B cell (primary cell): ENCODE results near the gene SGPP2. TPM values are rescaled to one million over a fixed set of nuclear protein-coding genes. Genes with fewer than 3 reads are reported as not detected.

ENCODE experiments used
- ATAC-seq: fragments of 200-7000 bp; cut with Tn5 transposase; one replicate; pipeline ENCODE4 v1.10.0; 2021; ENCODE audit warnings: low read depth, mild to moderate bottlenecking, moderate number of reproducible peaks, moderate library complexity
- CTCF ChIA-PET: fragments of 350-600 bp; sonication (Branson Sonifier 250); formaldehyde crosslinking; loops from one replicate; lab custom pipeline; 2021; ENCODE audit warnings: antibody characterized with exemption, inconsistent platforms; lab: Charles Lee
- POLR2A ChIA-PET: fragments of 350-600 bp; sonication (Branson Sonifier 250); formaldehyde crosslinking; loops from one replicate; lab custom pipeline; 2021; ENCODE audit warnings: antibody characterized with exemption; lab: Charles Lee
- DNase-seq: peaks from one replicate; pipeline ENCODE4 v3.0.0; 2013
- H2AFZ ChIP-seq: 2 replicates; pipeline ENCODE4 v1.6.1; 2012; ENCODE audit warnings: mild to moderate bottlenecking, low read depth, low read length; ENCODE audit not compliant: insufficient read depth, poor library complexity, severe bottlenecking
- H3K27ac ChIP-seq, 2 donors: 1 replicate in 1 of 2; 2 replicates in 1 of 2; pipeline ENCODE4 v1.5.1; 2012 to 2013; ENCODE audit warnings: low read length in 2 of 2, mild to moderate bottlenecking in 2 of 2, moderate library complexity in 1 of 2
- H3K27me3 ChIP-seq, 4 experiments: fragments of 200-600 bp in 1 of 4; sonication (generic) in 1 of 4; replicated peaks in 1 of 4; 1 replicate in 2 of 4; 2 replicates in 2 of 4; pipeline versions ENCODE4 v1.6.1 to v1.7.0; 2013 to 2016; ENCODE audit warnings: low read length in 3 of 4, mild to moderate bottlenecking in 2 of 4, mixed read lengths in 1 of 4, moderate library complexity in 1 of 4; ENCODE audit not compliant: insufficient read depth in 4 of 4, control insufficient read depth in 3 of 4; ENCODE audit errors: control extremely low read depth in 1 of 4
- H3K36me3 ChIP-seq, 2 experiments: replicated peaks in 1 of 2; 1 replicate in 1 of 2; 2 replicates in 1 of 2; pipeline versions ENCODE4 v1.6.1 to v1.7.1; 2013; ENCODE audit warnings: low read length in 1 of 2; ENCODE audit not compliant: insufficient read depth in 2 of 2, control insufficient read depth in 1 of 2; ENCODE audit errors: control extremely low read depth in 1 of 2, extremely low read depth in 1 of 2
- H3K4me1 ChIP-seq, 2 donors: fragments of 200-600 bp in 1 of 2; sonication (generic) in 1 of 2; 1 replicate in 1 of 2; 2 replicates in 1 of 2; pipeline versions ENCODE4 v1.5.1 to v1.6.1; 2013 to 2017; ENCODE audit warnings: low read length in 2 of 2; ENCODE audit not compliant: control insufficient read depth in 2 of 2, insufficient read depth in 2 of 2
- H3K4me2 ChIP-seq: replicated peaks from 2 replicates; pipeline ENCODE3; 2012; ENCODE audit warnings: mild to moderate bottlenecking, low read depth, low read length; ENCODE audit not compliant: poor library complexity, severe bottlenecking
- H3K4me3 ChIP-seq, 5 experiments: fragments of 200-600 bp in 1 of 5; sonication (generic) in 1 of 5; 1 replicate in 3 of 5; 2 replicates in 2 of 5; pipeline versions ENCODE4 v1.5.1 to v1.7.0; 2011 to 2016; ENCODE audit warnings: low read length in 4 of 5, mild to moderate bottlenecking in 4 of 5, low read depth in 2 of 5, control low read depth in 1 of 5, moderate library complexity in 1 of 5; ENCODE audit not compliant: insufficient read depth in 1 of 5; ENCODE audit errors: control extremely low read depth in 1 of 5, extremely low read depth in 1 of 5
- H3K79me2 ChIP-seq: fragments of 200-600 bp; sonication (generic); one replicate; pipeline ENCODE4 v1.6.0; 2016; ENCODE audit warnings: low read length; ENCODE audit not compliant: control insufficient read depth, insufficient read depth
- H3K9ac ChIP-seq: fragments of 200-600 bp; sonication (generic); 2 replicates; pipeline ENCODE4 v1.6.1; 2017; ENCODE audit warnings: mild to moderate bottlenecking, low read length, moderate library complexity
- H3K9me3 ChIP-seq, 3 donors: one replicate each; pipeline versions ENCODE4 v1.6.1 to v1.7.1; 2013; ENCODE audit warnings: low read length in 2 of 3; ENCODE audit not compliant: control insufficient read depth in 2 of 3, insufficient read depth in 1 of 3; ENCODE audit errors: control extremely low read depth in 1 of 3
- H4K20me1 ChIP-seq: 2 replicates; pipeline ENCODE4 v1.6.0; 2012; ENCODE audit warnings: mild to moderate bottlenecking, low read length; ENCODE audit not compliant: insufficient read depth, control insufficient read depth, poor library complexity, severe bottlenecking
- H3K27ac Mint-ChIP-seq: one replicate; pipeline ENCODE4 v1.8.0; 2021; ENCODE audit warnings: mixed read lengths
- H3K27me3 Mint-ChIP-seq: one replicate; pipeline ENCODE4 v1.8.0; 2021; ENCODE audit warnings: mixed read lengths
- H3K4me1 Mint-ChIP-seq: one replicate; pipeline ENCODE4 v1.8.0; 2021; ENCODE audit warnings: mixed read lengths
- H3K4me3 Mint-ChIP-seq: one replicate; pipeline ENCODE4 v1.8.0; 2021; ENCODE audit warnings: mixed read lengths
- H3K9me3 Mint-ChIP-seq: one replicate; pipeline ENCODE4 v1.8.0; 2022; ENCODE audit warnings: mixed read lengths; ENCODE audit not compliant: insufficient read depth
- EZH2 ChIP-seq: IDR thresholded peaks from 2 replicates; pipeline ENCODE4 v1.6.1; 2012; ENCODE audit warnings: borderline replicate concordance, low read depth, mild to moderate bottlenecking, moderate library complexity, low read length; ENCODE audit not compliant: insufficient read depth, poor library complexity, severe bottlenecking
- WGBS: methylation state at CpG from one replicate; pipeline ENCODE4 v1.1.5; 2013; ENCODE audit warnings: missing lambda C conversion rate; ENCODE audit not compliant: insufficient coverage; 5-methylcytosine and 5-hydroxymethylcytosine counted together
- intact Hi-C: fragments of 100-400 bp; cut with micrococcal nuclease; formaldehyde crosslinking; loops from one replicate; pipeline ENCODE4 v1.10.0; 2022
- polyA plus RNA-seq: library from polyadenylated mRNA; depleted of rRNA; stranded (reverse); fragments of >200 nt; gene quantifications from 2 replicates; pipeline ENCODE4 v1.2.3, GENCODE V29; 2012
- total RNA-seq, 2 donors: library from RNA; stranded (reverse); fragments of 120-200 nt in 1 of 2; gene quantifications; 1 replicate in 1 of 2; 2 replicates in 1 of 2; pipeline versions ENCODE4 v1.2.3 to v1.2.4, GENCODE V29; 2013 to 2022
- TF ChIP-seq, protein P1 (sequence below): fragments of 200-600 bp; IDR thresholded peaks from one replicate; pipeline ENCODE4 v1.8.0; 2022; ENCODE audit warnings: antibody characterized with exemption, mild to moderate bottlenecking

Gene SGPP2
- total and polyA plus RNA-seq, 2 donors (not counting 1 experiment from before 2014, with no cell fraction given): 1.5 to 7.7 TPM

DNA sequence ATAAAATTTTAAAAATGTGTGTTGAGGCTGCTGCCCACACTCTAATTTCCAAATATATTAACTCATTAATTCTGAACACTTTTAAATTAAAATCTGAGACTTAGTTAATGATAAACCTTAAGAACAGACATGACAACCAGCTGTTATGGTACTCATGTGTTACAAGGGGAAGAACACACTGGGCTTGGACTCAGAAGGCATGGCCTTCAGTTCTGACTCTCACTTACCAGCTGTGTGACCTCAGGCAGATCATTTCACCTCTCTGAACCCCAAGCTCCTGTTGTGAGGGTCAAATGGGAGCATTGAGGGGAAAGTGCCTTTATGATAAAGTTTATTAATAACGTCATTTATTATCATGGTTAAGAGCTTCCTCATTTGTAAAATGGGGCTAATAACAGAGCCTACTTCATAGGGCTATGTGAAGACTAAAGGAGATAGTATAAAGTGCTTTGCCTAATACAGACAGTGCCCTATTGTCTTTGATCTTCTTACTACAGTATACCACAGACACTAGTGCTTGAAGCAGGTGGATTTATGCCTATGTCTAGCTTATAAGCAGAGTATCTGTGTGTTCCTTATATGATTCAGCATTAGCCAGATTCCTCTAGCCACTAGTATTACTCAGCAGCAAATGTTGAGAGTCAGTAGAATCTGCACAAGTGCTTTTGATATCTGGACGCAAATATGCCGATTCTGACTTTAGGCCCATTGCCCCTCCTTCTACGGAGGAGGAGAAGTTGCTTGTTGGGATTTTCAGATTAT, 99.6 kb downstream of the SGPP2 start:
- POLR2A ChIA-PET: no interaction called here
- H3K4me1 ChIP-seq: no peaks in the 10 kb centered on the region
- H4K20me1 ChIP-seq: no peaks in the 10 kb centered on the region
- no peaks in the 10 kb centered on the region for H3K27me3 ChIP-seq
- H2AFZ ChIP-seq: no peak overlapping the region
- H3K79me2 ChIP-seq: no peaks in the 10 kb centered on the region
- H3K27ac ChIP-seq: no peak overlapping the region
- DNase-seq: no peak
- intact Hi-C loops: no loop called here
- H3K9ac ChIP-seq: no peak overlapping the region
- Mint-ChIP-seq H3K4me3 (no peak overlapping the region), H3K27me3 (no peaks in the 10 kb centered on the region), H3K27ac (no peak overlapping the region), H3K9me3 (peaks cover 5% of the 10 kb centered on the region), H3K4me1 (no peaks in the 10 kb centered on the region)
- no peaks in the 10 kb centered on the region for H3K36me3 ChIP-seq
- no peak for ATAC-seq
- no peak overlapping the region for H3K4me2 ChIP-seq
- TF ChIP-seq, protein P1, sequence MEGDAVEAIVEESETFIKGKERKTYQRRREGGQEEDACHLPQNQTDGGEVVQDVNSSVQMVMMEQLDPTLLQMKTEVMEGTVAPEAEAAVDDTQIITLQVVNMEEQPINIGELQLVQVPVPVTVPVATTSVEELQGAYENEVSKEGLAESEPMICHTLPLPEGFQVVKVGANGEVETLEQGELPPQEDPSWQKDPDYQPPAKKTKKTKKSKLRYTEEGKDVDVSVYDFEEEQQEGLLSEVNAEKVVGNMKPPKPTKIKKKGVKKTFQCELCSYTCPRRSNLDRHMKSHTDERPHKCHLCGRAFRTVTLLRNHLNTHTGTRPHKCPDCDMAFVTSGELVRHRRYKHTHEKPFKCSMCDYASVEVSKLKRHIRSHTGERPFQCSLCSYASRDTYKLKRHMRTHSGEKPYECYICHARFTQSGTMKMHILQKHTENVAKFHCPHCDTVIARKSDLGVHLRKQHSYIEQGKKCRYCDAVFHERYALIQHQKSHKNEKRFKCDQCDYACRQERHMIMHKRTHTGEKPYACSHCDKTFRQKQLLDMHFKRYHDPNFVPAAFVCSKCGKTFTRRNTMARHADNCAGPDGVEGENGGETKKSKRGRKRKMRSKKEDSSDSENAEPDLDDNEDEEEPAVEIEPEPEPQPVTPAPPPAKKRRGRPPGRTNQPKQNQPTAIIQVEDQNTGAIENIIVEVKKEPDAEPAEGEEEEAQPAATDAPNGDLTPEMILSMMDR: no peak
- TF ChIP-seq EZH2: no peak
- no peak overlapping the region for H3K4me3 ChIP-seq
- CTCF ChIA-PET: no interaction called here
- no peaks in the 10 kb centered on the region for H3K9me3 ChIP-seq
- WGBS: no CpG with 5 or more reads among the region's 4 CpGs

DNA sequence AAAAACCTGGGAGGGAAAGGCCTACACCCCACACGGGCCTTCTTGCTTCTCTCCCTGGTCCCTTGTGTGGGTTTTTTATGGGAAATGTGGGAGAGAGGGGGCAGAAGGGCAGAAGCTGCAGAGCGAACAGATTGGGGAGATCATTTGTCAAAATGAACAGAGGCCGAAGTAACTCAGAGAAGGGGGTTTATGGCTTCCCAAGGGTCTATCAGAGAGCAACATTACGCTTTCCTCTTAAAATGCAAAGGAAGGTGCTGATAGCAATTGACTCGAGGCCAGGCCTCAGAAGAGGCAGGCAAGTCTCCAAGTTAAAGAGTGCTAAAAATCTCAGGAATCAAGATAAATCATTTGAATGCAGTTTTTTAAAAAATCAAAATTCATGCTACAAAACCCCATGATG, 101.5 kb downstream of the SGPP2 start:
- Mint-ChIP-seq H3K27ac (no peak overlapping the region), H3K4me1 (no peaks in the 10 kb centered on the region), H3K9me3 (peaks cover 2% of the 10 kb centered on the region), H3K4me3 (no peak overlapping the region), H3K27me3 (no peaks in the 10 kb centered on the region)
- Histone ChIP-seq H3K36me3 (no peaks in the 10 kb centered on the region), H3K9me3 (no peaks in the 10 kb centered on the region), H3K27me3 (no peaks in the 10 kb centered on the region), H2AFZ (no peak overlapping the region), H3K4me3 (no peak overlapping the region), H3K27ac (no peak overlapping the region), H3K79me2 (no peaks in the 10 kb centered on the region), H3K4me1 (no peaks in the 10 kb centered on the region), H3K4me2 (no peak overlapping the region), H3K9ac (no peak overlapping the region), H4K20me1 (no peaks in the 10 kb centered on the region)
- ATAC-seq: no peak
- no peak for DNase-seq
- TF ChIP-seq, protein P1: no peak
- TF ChIP-seq EZH2: no peak
- POLR2A ChIA-PET: no interaction called here
- intact Hi-C loops: no loop called here
- 100% methylated on average over 4 of the region's 5 CpGs for WGBS
- CTCF ChIA-PET: no interaction called here
